Adrenal gland (tissue), 12 donors: ENCODE measurements around the gene ANTXR2. TPM values are rescaled to one million over a fixed set of nuclear protein-coding genes. Genes with fewer than 3 reads are reported as not detected.

ENCODE experiments used
- DNase-seq, 7 donors: peaks; one replicate each; pipeline ENCODE4 v3.0.0-alpha.2; 2019 to 2020
- H3K27ac ChIP-seq, 5 donors: fragments of 200-600 bp; sonication (generic) in 4 of 5; 1 replicate in 3 of 5; 2 replicates in 2 of 5; pipeline versions ENCODE4 v1.5.1 to v1.8.0; 2016 to 2020; ENCODE audit warnings: mild to moderate bottlenecking in 1 of 5
- H3K27me3 ChIP-seq: fragments of 200-600 bp; 2 replicates; pipeline ENCODE4 v1.8.0; 2021
- H3K36me3 ChIP-seq, 2 donors: fragments of 200-600 bp; replicated peaks in 1 of 2; 1 replicate in 1 of 2; 2 replicates in 1 of 2; pipeline versions ENCODE4 v1.5.1 to v1.8.0; 2018 to 2022
- H3K4me1 ChIP-seq, 2 donors: fragments of 200-600 bp; replicated peaks in 1 of 2; 1 replicate in 1 of 2; 2 replicates in 1 of 2; pipeline versions ENCODE4 v1.5.1 to v1.8.0; 2018 to 2021
- H3K4me3 ChIP-seq, 4 donors: fragments of 200-600 bp; sonication (generic) in 3 of 4; one replicate each; pipeline ENCODE4 v1.5.1; 2016 to 2018
- H3K9me3 ChIP-seq, 3 donors: fragments of 200-600 bp; sonication (generic) in 1 of 3; replicated peaks in 1 of 3; 1 replicate in 2 of 3; 2 replicates in 1 of 3; pipeline versions ENCODE4 v1.5.1 to v1.8.0; 2016 to 2021
- CTCF ChIP-seq, 6 experiments: fragments of 450-650 bp in 4 of 6; fragments of 200-600 bp in 2 of 6; sonication (generic) in 1 of 6; IDR thresholded peaks; 1 replicate in 5 of 6; 2 replicates in 1 of 6; pipeline versions ENCODE4 v1.5.1 to v1.8.0; 2016 to 2021; ENCODE audit warnings: antibody characterized with exemption in 6 of 6, mild to moderate bottlenecking in 2 of 6, moderate library complexity in 1 of 6
- POLR2A ChIP-seq, 2 donors: fragments of 450-650 bp; IDR thresholded peaks; one replicate each; pipeline ENCODE4 v1.6.1; 2017; ENCODE audit warnings: antibody characterized with exemption in 2 of 2, mild to moderate bottlenecking in 2 of 2, moderate library complexity in 1 of 2
- WGBS, 4 donors: extraction: QIAGEN DNeasy Blood & Tissue Kit in 2 of 4; methylation state at CpG; one replicate each; pipeline versions ENCODE4 v1.1.5 to v1.1.7; 2013 to 2017; 5-methylcytosine and 5-hydroxymethylcytosine counted together
- intact Hi-C, 2 donors: fragments of 100-400 bp; cut with DNase I; formaldehyde crosslinking; loops; one replicate each; pipeline versions ENCODE4 v1.14.1 to v1.15.0; 2022 to 2023
- polyA plus RNA-seq, 3 donors: library from polyadenylated mRNA; stranded (reverse); fragments of 200-250 nt in 2 of 3; fragments of 350-450 nt in 1 of 3; fragmentation: Illumina TruSeq in 1 of 3; extraction: RNeasy Lipid Tissue Mini Kit (QIAGEN cat#74804) in 1 of 3; gene quantifications; one replicate each; pipeline ENCODE4 v1.2.3, GENCODE V29; 2013 to 2014
- total RNA-seq, 9 donors: library from RNA; depleted of rRNA in 4 of 9; stranded (reverse); fragments of >200 nt in 4 of 9; fragments of 120-200 nt in 1 of 9; fragmentation: NEBNext Ultra II Directional in 1 of 9; extraction: Animal tissue kit (Norgen Biotek cat#: 25700) in 1 of 9; gene quantifications; one replicate each; pipeline versions ENCODE4 v1.1.0 to v1.2.4, GENCODE V29; 2013 to 2023
- donor health status: healthy with polysubstance abuse.
- donor health status: Bipolar disorder and iron deficiency.
- donor health status: DM: yes; HTN: yes; CAD: no.
- donor health status: DM: no; HTN: no; CAD: no.
- donor health status: DM: no; HTN: no; CAD: no.
- donor health status: DM: yes; HTN: yes; CAD: no.

The ANTXR2 gene
- total and polyA plus RNA-seq, 12 donors = 8.4 to 96.6 (median 57.7) TPM

DNA sequence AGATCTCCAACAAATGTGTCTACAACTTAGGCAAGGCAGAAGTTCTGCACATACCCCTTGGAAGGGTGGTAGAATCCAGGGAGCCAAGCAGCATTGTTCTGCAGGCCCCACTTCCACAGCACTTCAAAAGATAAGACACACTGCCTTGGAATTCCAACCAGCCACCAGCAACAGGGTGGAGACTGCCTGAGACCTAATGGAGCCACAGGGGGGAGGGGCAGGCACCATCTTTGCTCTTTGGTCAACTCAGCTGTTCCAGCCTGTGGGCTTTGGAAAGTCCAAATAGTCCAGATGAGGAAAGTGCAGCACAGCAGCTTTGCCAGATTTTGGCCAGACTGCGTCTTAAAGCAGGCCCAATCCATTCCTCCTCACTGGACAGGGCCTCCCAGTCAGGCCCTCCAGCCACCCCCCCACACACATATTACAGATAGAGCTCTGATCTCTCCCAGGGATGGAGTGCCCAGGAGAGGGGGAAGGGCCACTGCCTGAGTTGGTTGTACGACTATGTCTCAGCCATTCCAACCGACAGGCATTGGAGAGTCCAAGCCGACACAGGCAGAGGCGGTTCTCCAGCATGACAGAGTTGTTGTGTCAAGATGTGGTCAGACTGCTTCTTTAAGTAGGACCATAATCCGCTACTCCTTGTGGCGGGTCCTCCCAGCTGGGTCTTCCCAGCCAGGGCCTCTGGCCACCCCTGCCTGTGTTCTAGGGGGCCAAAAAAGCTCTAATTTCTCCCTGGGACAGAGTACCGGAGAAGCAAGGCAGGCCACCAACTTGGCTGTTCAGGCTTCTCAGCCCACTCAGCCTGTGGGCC is 42.5 kb upstream of the ANTXR2 start:
- intact Hi-C loops = no loop called here
- no peak overlapping the region for H3K27ac ChIP-seq
- no peak for TF ChIP-seq CTCF (IDR thresholded peaks at IDR 0.05)
- no peak for TF ChIP-seq POLR2A (IDR thresholded peaks at IDR 0.05)
- DNase-seq = no peak
- H3K36me3 ChIP-seq = no peaks in the 10 kb centered on the region
- 83 to 95% (median 92%) methylated on average over 3 to 8 of the region's 8 CpGs for WGBS, 4 donors
- no peaks in the 10 kb centered on the region for H3K27me3 ChIP-seq
- peaks cover 0 to 3% (median 0%) of the 10 kb centered on the region in 3 donors for H3K9me3 ChIP-seq
- H3K4me1 ChIP-seq = no peaks in the 10 kb centered on the region
- no peak overlapping the region for H3K4me3 ChIP-seq

- no peak overlapping the region for H3K4me3 ChIP-seq
- H3K27me3 ChIP-seq = no peaks in the 10 kb centered on the region
- TF ChIP-seq POLR2A (IDR thresholded peaks at IDR 0.05) (no peak), CTCF (IDR thresholded peaks at IDR 0.05) (no peak)
- no peak for DNase-seq
- intact Hi-C loops = no loop called here
- H3K4me1 ChIP-seq = no peaks in the 10 kb centered on the region
- H3K36me3 ChIP-seq = no peaks in the 10 kb centered on the region
- H3K9me3 ChIP-seq = peaks cover 0 to 3% (median 0%) of the 10 kb centered on the region in 3 donors
- H3K27ac ChIP-seq = no peak overlapping the region
These were observed 41.8 kb upstream of the ANTXR2 start for GRCh38 chr4:80114732-80115265.

GRCh38 chr4:80113615-80114014 is 40.6 kb upstream of the ANTXR2 start:
- Histone ChIP-seq H3K9me3 (peaks cover 0 to 2% (median 0%) of the 10 kb centered on the region in 3 donors), H3K27me3 (no peaks in the 10 kb centered on the region), H3K27ac (no peak overlapping the region), H3K4me3 (no peak overlapping the region), H3K36me3 (no peaks in the 10 kb centered on the region), H3K4me1 (no peaks in the 10 kb centered on the region)
- intact Hi-C loops = no loop called here
- DNase-seq = no peak
- WGBS, 4 donors = 82 to 94% (median 89%) methylated on average over 3 of the region's 3 CpGs
- TF ChIP-seq CTCF (IDR thresholded peaks at IDR 0.05) (no peak), POLR2A (IDR thresholded peaks at IDR 0.05) (no peak)

DNA sequence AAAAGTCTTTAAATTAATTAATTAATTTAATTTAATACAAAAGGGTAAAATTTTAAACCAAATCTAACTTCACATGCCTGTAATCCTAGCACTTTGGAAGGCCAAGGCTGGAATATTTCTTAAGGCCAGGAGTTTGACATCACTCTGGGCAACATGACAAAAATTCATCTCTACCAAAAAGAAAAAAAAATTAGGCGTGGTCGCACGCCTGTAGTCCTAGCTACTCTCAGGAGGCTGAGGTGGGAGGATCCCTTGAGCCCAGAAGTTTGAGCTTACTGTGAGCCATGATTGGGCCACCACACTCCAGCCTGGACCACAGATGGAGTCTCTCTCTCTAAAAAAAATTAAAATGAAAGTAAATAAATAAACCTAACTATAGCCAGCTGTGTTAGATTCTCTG is 39.2 kb upstream of the ANTXR2 start:
- intact Hi-C loops = no loop called here
- Histone ChIP-seq H3K4me3 (no peak overlapping the region), H3K27me3 (no peaks in the 10 kb centered on the region), H3K4me1 (no peaks in the 10 kb centered on the region), H3K9me3 (peaks cover 0 to 10% (median under 1%) of the 10 kb centered on the region in 3 donors), H3K36me3 (no peaks in the 10 kb centered on the region), H3K27ac (no peak overlapping the region)
- TF ChIP-seq POLR2A (IDR thresholded peaks at IDR 0.05) (no peak), CTCF (IDR thresholded peaks at IDR 0.05) (no peak)
- no peak for DNase-seq
- WGBS, 4 donors = 82 to 90% (median 85%) methylated on average over 3 of the region's 3 CpGs
